Measurements from ENCODE around the gene RBM20.

Gene RBM20

GRCh38 chr10:110871298-110872084, 227.4 kb downstream of the RBM20 start, which contains the start of gene PDCD4:
Gene PDCD4, plus strand, starts transcription at chr10:110871928. Its CDS starts 4,100 bp downstream, at chr10:110876028.
- DNase-seq (ENCODE audit: low spot score) = peak; percentile 99

DNA sequence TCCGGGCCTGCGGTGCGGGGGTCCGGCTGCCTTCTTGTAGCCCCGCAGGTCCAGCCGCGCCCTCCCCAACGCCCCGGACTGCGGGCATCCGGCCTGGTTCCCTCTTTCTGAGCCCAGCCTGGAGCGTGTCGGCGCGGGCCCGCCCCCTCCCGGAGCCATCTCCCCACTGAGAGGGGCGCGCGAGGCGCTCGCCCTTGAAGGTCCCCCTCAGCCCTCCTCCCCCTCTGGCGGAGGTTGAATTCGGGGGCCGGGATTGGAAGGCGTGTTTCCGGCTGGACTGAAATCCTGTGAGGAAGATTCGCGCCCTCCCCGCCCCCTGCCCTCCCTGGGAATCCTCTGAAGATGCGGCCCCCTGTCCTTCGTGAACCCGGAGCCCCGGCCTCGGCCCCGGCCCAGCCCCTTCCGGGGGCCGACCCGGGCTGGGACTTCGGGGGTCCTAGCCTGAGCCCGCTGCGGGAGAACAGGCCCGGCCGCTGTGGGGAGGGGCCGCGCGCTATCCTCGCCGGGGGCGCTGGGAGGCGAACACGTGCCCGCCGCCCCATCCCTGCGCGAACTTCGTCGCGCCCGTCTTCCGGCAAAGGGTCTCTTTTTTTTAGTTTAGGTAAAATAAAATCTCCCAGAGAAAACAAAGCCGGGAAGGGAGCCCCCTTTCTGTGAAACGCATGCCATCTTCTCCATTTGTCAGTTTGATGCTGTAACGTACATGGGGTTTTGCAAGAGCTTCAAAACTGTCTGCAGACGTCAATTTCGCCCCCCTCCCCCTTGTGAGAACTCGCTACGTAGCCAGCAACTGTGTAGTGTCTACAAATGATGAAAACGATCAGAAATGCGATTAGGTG, 228.2 kb downstream of the RBM20 start:
- DNase-seq (ENCODE audit: low spot score) = peak; percentile 72

DNA sequence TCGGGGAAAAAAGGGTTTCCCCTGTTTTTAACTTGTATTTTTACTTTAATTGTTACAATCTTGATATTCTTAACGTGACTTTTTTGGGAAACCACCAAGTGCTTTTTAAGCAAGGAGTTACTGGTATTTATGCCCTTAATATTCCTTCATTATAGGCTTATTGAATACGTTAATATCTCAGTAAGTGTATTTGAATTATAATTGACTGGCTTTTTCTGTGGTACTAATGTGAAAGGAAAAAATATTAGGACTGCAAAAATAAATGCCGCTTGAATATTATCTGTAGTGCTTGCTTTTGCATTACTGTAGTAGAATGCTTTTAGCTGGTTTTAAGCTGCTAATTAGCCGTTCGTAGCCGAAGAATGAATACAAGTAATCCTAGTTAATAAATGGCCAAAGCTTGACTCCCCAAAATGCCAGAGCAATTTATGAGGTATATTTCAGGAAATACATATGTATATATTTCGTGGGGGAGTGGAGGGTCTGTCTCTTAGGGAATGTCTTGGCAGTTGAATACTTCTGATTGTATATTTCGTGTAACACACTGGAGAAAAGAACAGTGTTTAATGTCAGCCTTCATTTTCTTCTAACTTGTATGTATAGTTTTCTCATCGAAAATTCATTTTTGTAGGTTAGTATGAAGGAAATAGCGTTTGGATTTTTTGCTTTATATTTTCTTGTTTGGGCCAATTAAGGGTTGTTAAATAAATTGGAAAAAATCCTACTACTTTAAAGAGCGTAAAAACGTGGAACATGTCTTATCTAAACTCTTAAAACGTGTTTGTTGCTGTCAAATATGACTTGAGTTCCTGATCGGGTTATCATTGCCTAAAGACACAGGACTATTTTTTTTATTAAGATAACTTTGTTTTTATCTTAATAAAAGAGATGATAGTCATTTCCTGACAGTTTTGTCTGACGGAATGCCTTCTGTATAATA, 229.1 kb downstream of the RBM20 start:
- peak; percentile 42 for DNase-seq (ENCODE audit: low spot score)

DNA sequence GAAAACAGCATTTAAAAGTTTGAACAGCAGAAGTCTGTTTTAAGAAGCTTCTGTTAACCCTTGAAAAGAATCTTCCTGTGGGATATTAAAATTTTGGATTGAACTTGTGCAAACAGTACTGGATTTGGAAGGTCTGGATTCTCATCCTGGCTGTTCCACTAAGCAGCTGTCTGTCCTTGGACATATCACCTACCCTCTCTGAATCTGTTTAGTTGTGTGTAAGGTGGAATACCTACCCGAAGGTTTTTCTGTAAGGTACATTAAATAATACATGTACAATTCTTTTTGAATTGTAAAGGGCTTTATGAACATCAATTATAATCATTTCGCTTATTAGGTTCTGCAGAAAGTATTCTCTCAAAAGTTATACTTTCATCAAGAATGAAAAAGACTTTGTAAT, 229.8 kb downstream of the RBM20 start:
- no peak for DNase-seq (ENCODE audit: low spot score)

GRCh38 chr10:110876000-110876399, 231.9 kb downstream of the RBM20 start:
- DNase-seq (ENCODE audit: low spot score) = no peak

- DNase-seq (ENCODE audit: low spot score) = no peak
Observed at GRCh38 chr10:110876788-110877187, 232.7 kb downstream of the RBM20 start.

GRCh38 chr10:110880012-110880411, 235.9 kb downstream of the RBM20 start:
- no peak for DNase-seq (ENCODE audit: low spot score)

GRCh38 chr10:110881247-110881646, 237.1 kb downstream of the RBM20 start:
- DNase-seq (ENCODE audit: low spot score) = no peak

- no peak for DNase-seq (ENCODE audit: low spot score)
Observed at GRCh38 chr10:110881905-110882304, 237.8 kb downstream of the RBM20 start.

GRCh38 chr10:110883924-110884323, 239.8 kb downstream of the RBM20 start:
- no peak for DNase-seq (ENCODE audit: low spot score)

DNA sequence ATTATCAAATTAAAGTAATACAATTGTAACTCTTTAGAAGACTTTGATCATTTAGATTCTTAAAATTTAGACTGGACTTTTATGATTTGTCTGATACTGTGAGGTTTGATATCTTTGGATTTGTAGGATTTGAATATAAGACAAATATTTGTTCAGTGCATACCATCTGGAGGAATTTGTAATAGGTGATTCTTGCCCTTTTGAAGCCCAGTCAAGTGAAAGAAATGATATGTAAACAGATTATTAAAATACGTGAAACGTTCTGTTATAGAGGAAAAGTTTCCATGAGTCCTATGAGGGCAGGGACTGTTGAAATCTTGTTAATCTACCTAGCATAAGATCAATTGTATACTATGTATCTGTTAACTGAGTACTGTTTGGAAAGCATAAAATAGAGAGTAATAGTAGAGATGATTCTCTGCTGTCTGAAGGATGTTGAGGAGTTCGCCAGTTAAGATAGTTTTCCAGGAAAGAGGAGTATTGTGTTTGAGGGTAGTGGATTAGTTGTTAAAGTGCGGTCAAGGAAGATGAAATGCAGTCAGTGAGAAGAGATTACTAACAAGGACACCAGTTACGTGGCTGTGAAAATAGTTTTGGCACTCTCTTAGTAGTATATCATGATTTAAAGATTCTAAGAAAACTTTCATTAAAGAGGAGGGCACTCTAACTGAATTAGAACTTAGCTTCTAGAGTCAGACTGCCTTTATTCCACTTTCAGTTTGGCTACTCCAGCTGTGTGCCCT, 242.0 kb downstream of the RBM20 start:
- no peak for DNase-seq (ENCODE audit: low spot score)

DNA sequence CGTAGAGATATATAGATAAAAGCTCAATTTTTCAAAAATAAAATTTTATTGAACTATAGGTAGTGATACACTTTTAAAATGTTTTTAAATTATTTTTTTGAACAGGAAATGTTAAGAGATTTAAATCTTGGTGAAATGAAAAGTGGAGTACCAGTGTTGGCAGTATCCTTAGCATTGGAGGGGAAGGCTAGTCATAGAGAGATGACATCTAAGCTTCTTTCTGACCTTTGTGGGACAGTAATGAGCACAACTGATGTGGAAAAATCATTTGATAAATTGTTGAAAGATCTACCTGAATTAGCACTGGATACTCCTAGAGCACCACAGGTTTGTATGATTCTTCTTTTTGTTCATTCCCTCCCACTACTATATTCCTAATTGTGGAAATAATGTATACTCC, 243.4 kb downstream of the RBM20 start:
- no peak for DNase-seq (ENCODE audit: low spot score)

Measured in cerebellar cortex (tissue), 1 donor.